SK-N-SH (cell line): ENCODE results near the gene LHX4. TPM values are rescaled to one million over a fixed set of nuclear protein-coding genes. Genes with fewer than 3 reads are reported as not detected.
"Not testable (repeated sequence)": the region's sequence is repeated elsewhere in the genome, so short reads cannot be mapped to it uniquely, and the experiment has no call there.

Source experiments
- CTCF ChIA-PET: fragments of 300-600, 350-600 bp; formaldehyde crosslinking; extraction: SDS; loops from one replicate; lab custom pipeline; 2021; lab: Yijun Ruan, JAX
- POLR2A ChIA-PET: fragments of 350-600 bp; sonication (Branson Sonifier 250); formaldehyde crosslinking; extraction: SDS; loops from one replicate; lab custom pipeline; 2020; ENCODE audit warnings: antibody characterized with exemption, inconsistent platforms; lab: Yijun Ruan, JAX
- DNase-seq: peaks from one replicate; pipeline ENCODE4 v3.0.0; 2012
- H2AFZ ChIP-seq: fragments of 200-600 bp; sonication (generic); 2 replicates; pipeline ENCODE4 v1.8.1; 2016; ENCODE audit warnings: antibody characterized with exemption, mild to moderate bottlenecking, low read depth
- H3F3A ChIP-seq: fragments of 200-600 bp; sonication (generic); replicated peaks from 2 replicates; pipeline ENCODE3; 2016; ENCODE audit warnings: antibody characterized with exemption, mild to moderate bottlenecking; ENCODE audit not compliant: insufficient read depth
- H3K27ac ChIP-seq, 2 experiments: fragments of 200-500 bp in 1 of 2; fragments of 200-600 bp in 1 of 2; sonication (Bioruptor generic) in 1 of 2; sonication (generic), shearing (Covaris generic) in 1 of 2; 2 replicates each; pipeline versions ENCODE4 v1.5.1 to v1.6.1; 2014 to 2016; ENCODE audit warnings: low read depth in 2 of 2, inconsistent platforms in 1 of 2, low read length in 1 of 2, mild to moderate bottlenecking in 1 of 2, mixed read lengths in 1 of 2
- H3K27me3 ChIP-seq: fragments of 200-600 bp; sonication (generic), shearing (Covaris generic); 2 replicates; pipeline ENCODE4 v1.6.1; 2016; ENCODE audit warnings: mixed run types; ENCODE audit not compliant: insufficient read depth
- H3K36me3 ChIP-seq, 2 experiments: fragments of 200-500 bp in 1 of 2; fragments of 200-600 bp in 1 of 2; sonication (Bioruptor generic) in 1 of 2; sonication (generic) in 1 of 2; replicated peaks in 1 of 2; 2 replicates each; pipeline versions ENCODE3 to v1.5.1; 2014 to 2016; ENCODE audit warnings: low read length in 1 of 2, mild to moderate bottlenecking in 1 of 2; ENCODE audit not compliant: insufficient read depth in 2 of 2, control insufficient read depth in 1 of 2
- H3K4me1 ChIP-seq, 2 experiments: fragments of 200-500 bp in 1 of 2; fragments of 200-600 bp in 1 of 2; sonication (Bioruptor generic) in 1 of 2; sonication (generic), shearing (Covaris generic) in 1 of 2; 2 replicates each; pipeline versions ENCODE4 v1.5.1 to v1.6.1; 2014 to 2016; ENCODE audit warnings: low read depth in 1 of 2, low read length in 1 of 2, mixed run types in 1 of 2; ENCODE audit not compliant: insufficient read depth in 2 of 2, control insufficient read depth in 1 of 2
- H3K4me2 ChIP-seq: fragments of 200-600 bp; sonication (generic), shearing (Covaris generic); 2 replicates; pipeline ENCODE4 v1.6.1; 2017; ENCODE audit warnings: mixed run types
- H3K4me3 ChIP-seq, 2 experiments: fragments of 200-500 bp in 1 of 2; fragments of 200-600 bp in 1 of 2; sonication (Bioruptor generic) in 1 of 2; sonication (generic), shearing (Covaris generic) in 1 of 2; 2 replicates each; pipeline versions ENCODE4 v1.5.1 to v1.8.1; 2014 to 2016; ENCODE audit warnings: low read depth in 2 of 2, inconsistent platforms in 1 of 2, low read length in 1 of 2, mild to moderate bottlenecking in 1 of 2, mixed read lengths in 1 of 2, moderate library complexity in 1 of 2
- H3K79me2 ChIP-seq: fragments of 200-600 bp; sonication (generic); 2 replicates; pipeline ENCODE4 v1.8.1; 2017; ENCODE audit warnings: mild to moderate bottlenecking; ENCODE audit not compliant: insufficient read depth
- H3K9ac ChIP-seq: fragments of 200-600 bp; sonication (generic); 2 replicates; pipeline ENCODE4 v1.6.1; 2017; ENCODE audit warnings: mixed run types
- H3K9me2 ChIP-seq: fragments of 200-600 bp; sonication (generic); 2 replicates; pipeline ENCODE4 v1.6.1; 2017; ENCODE audit warnings: mixed run types
- H3K9me3 ChIP-seq: fragments of 200-600 bp; sonication (generic); 2 replicates; pipeline ENCODE4 v1.6.1; 2017; ENCODE audit warnings: mixed run types, mild to moderate bottlenecking, moderate library complexity
- H4K20me1 ChIP-seq: fragments of 200-600 bp; sonication (generic); 2 replicates; pipeline ENCODE4 v1.6.1; 2017; ENCODE audit warnings: mild to moderate bottlenecking, mixed run types; ENCODE audit not compliant: insufficient read depth
- FOXJ3 ChIP-seq: sonication (generic); formaldehyde crosslinking; IDR thresholded peaks from 2 replicates; pipeline ENCODE4 v1.5.1; 2020; ENCODE audit warnings: mild to moderate bottlenecking, missing genetic modification reagents
- FOXM1 ChIP-seq: IDR thresholded peaks from 2 replicates; pipeline ENCODE4 v1.4.0; 2012; ENCODE audit warnings: low read depth, mild to moderate bottlenecking
- GABPA ChIP-seq: IDR thresholded peaks from 2 replicates; pipeline ENCODE4 v1.4.0; 2012; ENCODE audit warnings: low read depth, mild to moderate bottlenecking
- IRF3 ChIP-seq: fragments of 150-350 bp; IDR thresholded peaks from 2 replicates; pipeline ENCODE4 v1.6.1; 2016; ENCODE audit warnings: mild to moderate bottlenecking, low read depth, low read length
- MXI1 ChIP-seq: IDR thresholded peaks from 2 replicates; pipeline ENCODE4 v1.6.1; 2012; ENCODE audit warnings: mild to moderate bottlenecking, low read depth, low read length, improper control_type of control experiment
- RFX5 ChIP-seq: IDR thresholded peaks from 2 replicates; pipeline ENCODE4 v1.6.1; 2012; ENCODE audit warnings: mild to moderate bottlenecking, improper control_type of control experiment, low read length
- TCF12 ChIP-seq: IDR thresholded peaks from 2 replicates; pipeline ENCODE4 v1.4.0; 2012
- USF2 ChIP-seq: fragments of 150-350 bp; IDR thresholded peaks from 2 replicates; pipeline ENCODE4 v1.6.1; 2017; ENCODE audit warnings: antibody characterized with exemption, low read length, low read depth, borderline replicate concordance
- ZBTB33 ChIP-seq: IDR thresholded peaks from 2 replicates; pipeline ENCODE4 v1.4.0; 2012; ENCODE audit warnings: low read depth, borderline replicate concordance
- WGBS: methylation state at CpG from one replicate; pipeline ENCODE4 v1.1.6; 2017; ENCODE audit warnings: low lambda C conversion rate; 5-methylcytosine and 5-hydroxymethylcytosine counted together
- polyA plus RNA-seq, 3 experiments: library from polyadenylated mRNA; depleted of rRNA; stranded (reverse); fragments of >200 nt; gene quantifications; 2 replicates each; pipeline ENCODE4 v1.2.3, GENCODE V29; 2012

The LHX4 gene
- polyA plus RNA-seq, 1 of the 3 experiments (the other 2 are of a cell fraction) = not detected

GRCh38 chr1:180201451-180202200 lies 28.4 kb upstream of the LHX4 start (continued):
- TF ChIP-seq IRF3 (no peak), ZBTB33 (no peak), RFX5 (no peak), FOXJ3 (CRISPR knock-in tag) (no peak), GABPA (no peak)

- not testable (repeated sequence) for H3K79me2 ChIP-seq
- 96% methylated on average over 5 of the region's 5 CpGs for WGBS
Observed at GRCh38 chr1:180202588-180202987, 27.5 kb upstream of the LHX4 start.

GRCh38 chr1:180204231-180204630 lies 25.8 kb upstream of the LHX4 start:
- ChIA-PET POLR2A (interaction anchor here (0.6 kb wide), 1 partner anchor 172 kb away, joined by 4 read pairs; no protein-coding TSS in a partner anchor), CTCF (no interaction called here)
- H3F3A ChIP-seq = peaks cover 3% of the 10 kb centered on the region
- no peaks in the 10 kb centered on the region for H3K27me3 ChIP-seq
- TF ChIP-seq FOXM1 (no peak), TCF12 (no peak), MXI1 (no peak), USF2 (no peak)
- no peak overlapping the region for H2AFZ ChIP-seq
- H3K4me1 ChIP-seq = no peaks in the 10 kb centered on the region
- peaks cover 0 to 5% of the 10 kb centered on the region in 2 experiments for H3K36me3 ChIP-seq
- H3K9ac ChIP-seq = no peak overlapping the region
- H3K27ac ChIP-seq = no peak overlapping the region
- no peaks in the 10 kb centered on the region for H4K20me1 ChIP-seq
- WGBS = 100% methylated on average over 5 of the region's 6 CpGs
- no peak overlapping the region for H3K4me2 ChIP-seq
- H3K9me2 ChIP-seq = no peaks in the 10 kb centered on the region
- no peak overlapping the region for H3K4me3 ChIP-seq
- no peaks in the 10 kb centered on the region for H3K79me2 ChIP-seq
- H3K9me3 ChIP-seq = no peaks in the 10 kb centered on the region
- DNase-seq = no peak

More at GRCh38 chr1:180202588-180202987, 27.5 kb upstream of the LHX4 start:
- H3K4me2 ChIP-seq, H3K9ac ChIP-seq, H3K9me3 ChIP-seq, H3K9me2 ChIP-seq, POLR2A ChIA-PET, H2AFZ ChIP-seq, H3F3A ChIP-seq, H3K27me3 ChIP-seq, H4K20me1 ChIP-seq, H3K27ac ChIP-seq, DNase-seq, H3K4me3 ChIP-seq, H3K4me1 ChIP-seq: not testable (repeated sequence)
- CTCF ChIA-PET = interaction anchor here (1.3 to 4.1 kb wide), 2 partner anchors 14 to 22 kb away, joined by 6 to 15 read pairs; no protein-coding TSS in a partner anchor
- H3K36me3 ChIP-seq = peaks cover 0 to 15% of the 10 kb centered on the region in 2 experiments
